Stomach (tissue), 9 donors: ENCODE data around the gene INSR. TPM values are rescaled to one million over a fixed set of nuclear protein-coding genes. Genes with fewer than 3 reads are reported as not detected.

Experiments used
- DNase-seq, 2 donors: peaks; one replicate each; pipeline versions ENCODE4 v3.0.0 to v3.0.0-alpha.2; 2013 to 2019
- H3K27ac ChIP-seq, 5 donors: fragments of 200-600 bp in 4 of 5; sonication (generic) in 4 of 5; one replicate each; pipeline ENCODE4 v1.5.1; 2013 to 2019; ENCODE audit warnings: mild to moderate bottlenecking in 1 of 5, moderate library complexity in 1 of 5
- H3K27me3 ChIP-seq, 3 donors: fragments of 200-600 bp; sonication (generic); one replicate each; pipeline ENCODE4 v1.5.1; 2017 to 2019; ENCODE audit warnings: mixed run types in 1 of 3
- H3K36me3 ChIP-seq, 4 donors: fragments of 200-600 bp; sonication (generic); 1 replicate in 3 of 4; 2 replicates in 1 of 4; pipeline ENCODE4 v1.5.1; 2016 to 2019
- H3K4me1 ChIP-seq, 4 donors: fragments of 200-600 bp; sonication (generic); one replicate each; pipeline ENCODE4 v1.5.1; 2016 to 2019
- H3K4me3 ChIP-seq, 4 donors: fragments of 200-600 bp; sonication (generic) in 3 of 4; one replicate each; pipeline ENCODE4 v1.5.1; 2016 to 2019; ENCODE audit warnings: mild to moderate bottlenecking in 1 of 4
- H3K9me3 ChIP-seq, 4 donors: fragments of 200-600 bp; sonication (generic); one replicate each; pipeline ENCODE4 v1.5.1; 2016 to 2019
- EP300 ChIP-seq: sonication (generic); formaldehyde crosslinking; IDR thresholded peaks from one replicate; pipeline ENCODE4 v1.6.1; 2017; ENCODE audit warnings: antibody characterized with exemption
- POLR2A ChIP-seq, 4 donors: fragments of 450-650 bp; IDR thresholded peaks; one replicate each; pipeline ENCODE4 v1.6.1; 2016; ENCODE audit warnings: antibody characterized with exemption in 4 of 4, control low read depth in 2 of 4, mild to moderate bottlenecking in 1 of 4, moderate library complexity in 1 of 4
- POLR2AphosphoS5 ChIP-seq, 3 donors: sonication (generic); formaldehyde crosslinking; IDR thresholded peaks; one replicate each; pipeline ENCODE4 v1.6.1; 2016; ENCODE audit warnings: antibody characterized with exemption in 3 of 3
- WGBS, 5 donors: extraction: QIAGEN DNeasy Blood & Tissue Kit in 3 of 5; methylation state at CpG; one replicate each; pipeline versions ENCODE4 v1.1.5 to v1.1.7; 2013 to 2018; 5-methylcytosine and 5-hydroxymethylcytosine counted together
- intact Hi-C: fragments of 100-400 bp; cut with DNase I; formaldehyde crosslinking; loops from one replicate; pipeline ENCODE4 v1.15.1; 2023; ENCODE audit warnings: low total_unique reads
- polyA plus RNA-seq, 3 donors: library from polyadenylated mRNA; stranded (reverse); fragments of 200-250 nt; gene quantifications; one replicate each; pipeline ENCODE4 v1.2.3, GENCODE V29; 2013
- total RNA-seq, 5 donors: library from RNA; depleted of rRNA; stranded (reverse); fragments of >200 nt; gene quantifications; one replicate each; pipeline versions ENCODE4 v1.1.0 to v1.2.3, GENCODE V29; 2014 to 2016
- TF ChIP-seq, protein P1 (sequence below), 7 experiments: fragments of 450-650 bp in 4 of 7; fragments of 200-600 bp in 3 of 7; sonication (generic) in 3 of 7; IDR thresholded peaks; one replicate each; pipeline ENCODE4 v1.5.1; 2016 to 2019; ENCODE audit warnings: antibody characterized with exemption in 7 of 7, control low read depth in 2 of 7, mild to moderate bottlenecking in 1 of 7
- donor health status: healthy with polysubstance abuse.
- donor health status: Bipolar disorder and iron deficiency.
- donor health status: healthy.

INSR gene
- total and polyA plus RNA-seq, 8 donors, result 4.4 to 513 (median 66.4) TPM

DNA sequence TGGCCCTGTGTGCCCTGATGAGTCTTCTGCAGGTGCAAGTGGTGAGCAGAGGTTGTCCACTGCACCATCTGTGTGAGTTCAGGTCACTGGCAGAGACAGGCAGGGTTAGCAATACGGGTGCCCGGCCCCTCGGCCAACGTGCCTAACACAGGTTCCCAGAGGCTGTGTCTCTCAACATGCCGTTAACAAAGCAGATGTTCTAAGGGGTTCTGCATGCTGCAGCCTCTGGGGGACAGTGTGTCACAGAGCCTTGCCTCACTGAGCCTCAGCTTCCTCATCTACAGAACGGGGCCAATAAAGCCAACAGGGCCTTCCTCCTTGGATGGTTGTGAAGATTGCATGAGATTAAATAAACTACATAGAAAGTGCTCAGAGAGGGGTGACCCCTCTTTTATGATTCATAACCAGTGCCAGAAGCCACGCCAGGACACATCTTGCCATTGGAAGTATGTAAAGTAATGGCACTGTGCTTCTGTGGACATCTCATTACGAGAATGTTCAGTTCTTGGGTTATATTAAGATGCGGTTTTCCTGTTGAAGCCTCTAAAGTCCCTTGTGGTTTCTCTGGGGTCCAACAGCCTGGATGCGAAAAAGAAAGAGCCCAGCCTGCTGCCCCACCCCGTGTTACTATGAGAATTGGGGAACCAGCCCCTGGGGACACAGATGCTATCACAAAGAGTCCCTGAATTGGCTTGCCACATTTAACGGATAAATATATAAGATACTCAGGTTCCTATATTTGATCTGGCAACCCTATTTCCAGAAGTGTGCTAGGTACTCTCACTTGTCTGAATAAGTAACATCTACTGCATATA is 43.4 kb upstream of the INSR start:
- TF ChIP-seq, protein P1, sequence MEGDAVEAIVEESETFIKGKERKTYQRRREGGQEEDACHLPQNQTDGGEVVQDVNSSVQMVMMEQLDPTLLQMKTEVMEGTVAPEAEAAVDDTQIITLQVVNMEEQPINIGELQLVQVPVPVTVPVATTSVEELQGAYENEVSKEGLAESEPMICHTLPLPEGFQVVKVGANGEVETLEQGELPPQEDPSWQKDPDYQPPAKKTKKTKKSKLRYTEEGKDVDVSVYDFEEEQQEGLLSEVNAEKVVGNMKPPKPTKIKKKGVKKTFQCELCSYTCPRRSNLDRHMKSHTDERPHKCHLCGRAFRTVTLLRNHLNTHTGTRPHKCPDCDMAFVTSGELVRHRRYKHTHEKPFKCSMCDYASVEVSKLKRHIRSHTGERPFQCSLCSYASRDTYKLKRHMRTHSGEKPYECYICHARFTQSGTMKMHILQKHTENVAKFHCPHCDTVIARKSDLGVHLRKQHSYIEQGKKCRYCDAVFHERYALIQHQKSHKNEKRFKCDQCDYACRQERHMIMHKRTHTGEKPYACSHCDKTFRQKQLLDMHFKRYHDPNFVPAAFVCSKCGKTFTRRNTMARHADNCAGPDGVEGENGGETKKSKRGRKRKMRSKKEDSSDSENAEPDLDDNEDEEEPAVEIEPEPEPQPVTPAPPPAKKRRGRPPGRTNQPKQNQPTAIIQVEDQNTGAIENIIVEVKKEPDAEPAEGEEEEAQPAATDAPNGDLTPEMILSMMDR (IDR thresholded peaks at IDR 0.05), result no peak
- no peak for TF ChIP-seq POLR2A (IDR thresholded peaks at IDR 0.05)
- no peak for TF ChIP-seq EP300
- no peak for TF ChIP-seq POLR2AphosphoS5 (IDR thresholded peaks at IDR 0.05)
- peak overlapping the region in 3 of 5 donors; percentile 21 to 60 (median 40) for H3K27ac ChIP-seq
- intact Hi-C loops, result loop anchor here (2.0 kb wide), 1 partner anchor 237 kb away; no protein-coding TSS in a partner anchor
- no peak overlapping the region for H3K4me3 ChIP-seq
- H3K9me3 ChIP-seq, result no peaks in the 10 kb centered on the region
- WGBS, 5 donors, result 60 to 83% (median 73%) methylated on average over 10 to 12 of the region's 12 CpGs
- DNase-seq, result peak in 1 of 2 donors; percentile 43
- no peaks in the 10 kb centered on the region for H3K36me3 ChIP-seq
- no peaks in the 10 kb centered on the region for H3K27me3 ChIP-seq
- peaks cover 4 to 20% (median 9%) of the 10 kb centered on the region in 4 donors for H3K4me1 ChIP-seq

DNA sequence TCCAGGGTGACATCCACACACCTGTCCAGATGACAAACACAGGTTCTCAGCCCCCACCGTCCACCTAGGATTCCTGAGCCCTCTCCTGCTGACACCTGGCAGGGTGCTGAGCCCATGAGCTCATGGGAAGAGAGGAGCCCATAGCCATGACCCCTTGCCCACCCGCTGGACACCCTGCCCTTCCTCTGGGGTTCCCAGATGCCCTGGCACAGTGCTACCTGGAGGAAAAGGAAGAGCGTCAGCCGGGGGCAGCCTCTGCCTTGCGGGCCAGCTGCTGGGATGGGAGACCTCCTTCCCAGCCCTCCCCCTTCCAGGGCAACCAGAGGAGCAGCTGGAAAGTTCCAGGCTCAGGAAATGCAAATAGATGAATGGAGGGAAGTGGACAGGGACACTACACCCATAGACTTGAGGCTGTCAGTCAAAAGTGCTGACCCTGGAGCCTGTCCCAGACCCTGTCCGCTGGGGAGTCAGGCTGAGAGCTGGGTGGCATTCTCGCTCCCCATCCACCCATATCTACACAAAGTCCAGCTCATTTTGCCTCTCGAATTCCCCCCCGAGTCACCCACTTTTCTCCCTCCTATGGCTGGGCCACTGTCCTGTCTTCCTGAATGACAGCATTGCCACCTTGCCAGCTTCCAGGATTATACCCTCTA is 42.2 kb upstream of the INSR start:
- Histone ChIP-seq H3K9me3 (no peaks in the 10 kb centered on the region), H3K27ac (peak overlapping the region in 3 of 5 donors; percentile 21 to 60 (median 40)), H3K27me3 (no peaks in the 10 kb centered on the region), H3K4me3 (no peak overlapping the region), H3K36me3 (no peaks in the 10 kb centered on the region), H3K4me1 (peaks cover 4 to 20% (median 9%) of the 10 kb centered on the region in 4 donors)
- intact Hi-C loops, result no loop called here
- no peak for DNase-seq
- 73 to 86% (median 81%) methylated on average over 7 to 9 of the region's 9 CpGs for WGBS, 5 donors
- TF ChIP-seq EP300 (no peak), POLR2AphosphoS5 (IDR thresholded peaks at IDR 0.05) (no peak), POLR2A (IDR thresholded peaks at IDR 0.05) (no peak)
- TF ChIP-seq, protein P1 (IDR thresholded peaks at IDR 0.05), result no peak

DNA sequence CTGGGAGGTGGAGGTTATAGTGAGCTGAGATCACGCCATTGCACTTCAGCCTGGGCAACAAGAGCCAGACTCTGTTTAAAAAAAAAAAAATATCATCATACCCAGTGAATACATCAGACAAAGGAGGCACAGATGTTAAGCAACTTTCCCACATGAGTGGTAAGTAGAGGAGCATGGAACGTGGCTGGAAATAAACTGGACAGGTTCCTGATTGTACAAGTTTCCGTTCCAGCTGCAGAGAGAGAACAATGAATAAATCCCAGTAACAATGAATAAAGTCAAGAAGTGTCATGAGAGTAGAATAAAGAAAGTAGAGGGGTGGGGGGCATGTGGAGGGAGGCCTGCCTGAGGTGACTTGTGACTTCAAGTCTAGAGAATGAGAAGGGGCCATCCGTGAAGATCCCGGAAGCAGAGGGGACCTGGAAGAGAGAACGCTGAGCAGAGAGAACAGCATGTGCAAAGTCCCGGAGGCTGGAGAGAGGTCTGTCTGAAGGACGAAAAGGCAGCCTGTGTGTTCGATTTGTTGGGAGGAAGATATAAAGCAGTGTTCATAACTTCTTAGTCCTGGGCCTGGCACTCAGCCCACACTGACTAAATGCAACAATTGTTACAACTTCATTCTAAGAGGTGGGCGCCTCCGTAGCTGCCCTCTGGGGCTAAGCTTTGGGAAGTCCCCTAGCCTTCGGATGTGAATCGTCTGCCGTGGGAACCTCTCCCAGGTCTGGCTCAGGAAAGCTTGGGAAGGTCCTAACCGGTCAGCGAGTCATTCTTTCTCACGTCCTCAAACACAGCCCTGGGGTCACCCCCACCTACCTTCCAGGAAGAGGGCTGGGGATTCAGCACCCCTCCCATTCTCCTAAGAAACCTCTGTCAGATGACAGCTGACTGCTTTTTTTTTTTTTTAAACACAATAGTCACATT is 39.2 kb upstream of the INSR start:
- DNase-seq, result no peak
- intact Hi-C loops, result no loop called here
- no peaks in the 10 kb centered on the region for H3K9me3 ChIP-seq
- H3K27ac ChIP-seq, result no peak overlapping the region
- H3K27me3 ChIP-seq, result no peaks in the 10 kb centered on the region
- no peaks in the 10 kb centered on the region for H3K36me3 ChIP-seq
- TF ChIP-seq EP300 (no peak), POLR2A (IDR thresholded peaks at IDR 0.05) (no peak)
- TF ChIP-seq, protein P1 (IDR thresholded peaks at IDR 0.05), result no peak
- WGBS, 5 donors, result 50 to 55% (median 52%) methylated on average over 17 of the region's 17 CpGs
- H3K4me1 ChIP-seq, result peaks cover 0 to 14% (median 8%) of the 10 kb centered on the region in 4 donors
- no peak overlapping the region for H3K4me3 ChIP-seq

DNA sequence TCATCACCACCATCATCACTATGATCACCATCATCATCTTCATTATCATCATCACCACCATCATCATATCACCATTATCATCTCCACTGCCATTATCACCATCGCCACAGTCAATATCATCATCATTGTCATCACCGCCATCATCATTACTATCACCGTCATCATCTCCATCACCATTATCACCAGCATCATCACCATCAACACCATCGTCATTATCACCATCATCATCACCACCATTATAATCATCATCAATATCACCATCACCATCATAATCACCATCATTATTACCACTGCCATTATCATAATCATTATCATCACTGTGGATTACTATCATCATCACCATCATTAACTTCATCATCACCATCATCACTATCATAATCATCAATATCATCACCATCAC is 37.2 kb upstream of the INSR start:
- intact Hi-C loops, result no loop called here
- H3K27ac ChIP-seq, result no peak overlapping the region
- WGBS, 5 donors, result 85 to 91% (median 86%) methylated on average over 4 of the region's 4 CpGs
- H3K4me1 ChIP-seq, result peaks cover 0 to 2% (median under 1%) of the 10 kb centered on the region in 4 donors
- no peak for DNase-seq
- no peaks in the 10 kb centered on the region for H3K9me3 ChIP-seq
- no peak overlapping the region for H3K4me3 ChIP-seq
- TF ChIP-seq EP300, result no peak
- TF ChIP-seq POLR2AphosphoS5 (IDR thresholded peaks at IDR 0.05), result no peak
- TF ChIP-seq POLR2A (IDR thresholded peaks at IDR 0.05), result no peak
- TF ChIP-seq, protein P1 (IDR thresholded peaks at IDR 0.05), result no peak
- H3K36me3 ChIP-seq, result no peaks in the 10 kb centered on the region
- no peaks in the 10 kb centered on the region for H3K27me3 ChIP-seq
